Thyroid gland (tissue), 4 donors: ENCODE data around the gene ETV2. TPM values are rescaled to one million over a fixed set of nuclear protein-coding genes. Genes with fewer than 3 reads are reported as not detected.
"Not testable (repeated sequence)": the region's sequence is repeated elsewhere in the genome, so short reads cannot be mapped to it uniquely, and the experiment has no call there.

Source experiments
- DNase-seq, 2 donors: peaks; one replicate each; pipeline ENCODE4 v3.0.0-alpha.2; 2019
- H3K27ac ChIP-seq, 3 donors: fragments of 200-600 bp; sonication (generic); 1 replicate in 2 of 3; 2 replicates in 1 of 3; pipeline ENCODE4 v1.5.1; 2016 to 2019; ENCODE audit warnings: mild to moderate bottlenecking in 1 of 3, moderate library complexity in 1 of 3
- H3K27me3 ChIP-seq: fragments of 200-600 bp; sonication (generic); one replicate; pipeline ENCODE4 v1.5.1; 2019
- H3K36me3 ChIP-seq, 2 donors: fragments of 200-600 bp; sonication (generic); one replicate each; pipeline ENCODE4 v1.5.1; 2016 to 2019
- H3K4me1 ChIP-seq, 2 donors: fragments of 200-600 bp; sonication (generic); one replicate each; pipeline ENCODE4 v1.5.1; 2017 to 2019
- H3K4me3 ChIP-seq, 3 donors: fragments of 200-600 bp; sonication (generic); replicated peaks in 1 of 3; 1 replicate in 2 of 3; 2 replicates in 1 of 3; pipeline ENCODE4 v1.5.1; 2016; ENCODE audit warnings: mild to moderate bottlenecking in 1 of 3
- H3K9me3 ChIP-seq: fragments of 200-600 bp; sonication (generic); one replicate; pipeline ENCODE4 v1.5.1; 2017
- CTCF ChIP-seq, 6 experiments: fragments of 200-600 bp in 3 of 6; fragments of 450-650 bp in 3 of 6; sonication (generic) in 3 of 6; IDR thresholded peaks; one replicate each; pipeline ENCODE4 v1.5.1; 2016 to 2019; ENCODE audit warnings: antibody characterized with exemption in 6 of 6, mild to moderate bottlenecking in 2 of 6, inconsistent platforms in 1 of 6, moderate library complexity in 1 of 6
- POLR2A ChIP-seq, 2 donors: fragments of 450-650 bp; IDR thresholded peaks; one replicate each; pipeline ENCODE4 v1.6.1; 2017; ENCODE audit warnings: antibody characterized with exemption in 2 of 2, mild to moderate bottlenecking in 2 of 2, moderate library complexity in 1 of 2
- WGBS, 2 donors: methylation state at CpG; one replicate each; pipeline ENCODE4 v1.1.5; 2017; 5-methylcytosine and 5-hydroxymethylcytosine counted together
- intact Hi-C: fragments of 100-400 bp; cut with DNase I; formaldehyde crosslinking; loops from one replicate; pipeline ENCODE4 v1.15.1; 2023
- total RNA-seq, 4 donors: library from RNA; depleted of rRNA; stranded (reverse); fragments of >200 nt; gene quantifications; one replicate each; pipeline ENCODE4 v1.2.3, GENCODE V29; 2016

ETV2 gene
- total RNA-seq, 4 donors from 2014 or later: 0.56 TPM; not detected in 3

GRCh38 chr19:35648017-35648961, 6.7 kb downstream of the ETV2 start, which contains the start of gene COX6B1:
Gene COX6B1 (plus strand): TSS chr19:35648323. CDS start chr19:35651244, 2,921 bp downstream.
- Histone ChIP-seq H3K4me3 (peak within 1 kb of the TSS; percentile 30 to 95 (median 64)), H3K27me3 (no peaks in the 10 kb centered on the region), H3K4me1 (peaks cover 15 to 21% of the 10 kb centered on the region in 2 donors), H3K27ac (peak within 1 kb of the TSS; percentile 11 to 71 (median 69)), H3K9me3 (no peaks in the 10 kb centered on the region), H3K36me3 (peaks cover 0 to 23% of the 10 kb centered on the region in 2 donors)
- peak; percentile 96 to 97 for DNase-seq
- WGBS, 2 donors: 0 to 1% methylated on average over 30 to 34 of the region's 46 CpGs
- intact Hi-C loops: no loop called here
- TF ChIP-seq POLR2A (IDR thresholded peaks at IDR 0.05): peak in 1 of 2 donors; percentile 80
- TF ChIP-seq CTCF (IDR thresholded peaks at IDR 0.05): no peak

GRCh38 chr19:35650581-35650980, 9.0 kb downstream of the ETV2 start:
- intact Hi-C loops: no loop called here
- no peak for DNase-seq
- H3K36me3 ChIP-seq: peaks cover 16 to 46% of the 10 kb centered on the region in 2 donors
- TF ChIP-seq POLR2A (IDR thresholded peaks at IDR 0.05): no peak
- TF ChIP-seq CTCF (IDR thresholded peaks at IDR 0.05): no peak
- H3K4me3 ChIP-seq: no peak overlapping the region
- no peaks in the 10 kb centered on the region for H3K9me3 ChIP-seq
- H3K27ac ChIP-seq: no peak overlapping the region
- peaks cover 10 to 15% of the 10 kb centered on the region in 2 donors for H3K4me1 ChIP-seq
- no peaks in the 10 kb centered on the region for H3K27me3 ChIP-seq
- WGBS, 2 donors: 86 to 90% methylated on average over 9 of the region's 9 CpGs

GRCh38 chr19:35654828-35655227, 13.3 kb downstream of the ETV2 start:
- H3K27ac ChIP-seq, H3K4me1 ChIP-seq, DNase-seq, intact Hi-C loops, H3K9me3 ChIP-seq, H3K27me3 ChIP-seq, H3K4me3 ChIP-seq: not testable (repeated sequence)
- H3K36me3 ChIP-seq: peaks cover 49 to 82% of the 10 kb centered on the region in 2 donors
- 96 to 97% methylated on average over 6 of the region's 6 CpGs for WGBS, 2 donors

- Histone ChIP-seq H3K27ac (no peak overlapping the region), H3K9me3 (no peaks in the 10 kb centered on the region), H3K36me3 (peaks cover 56 to 82% of the 10 kb centered on the region in 2 donors), H3K27me3 (no peaks in the 10 kb centered on the region), H3K4me3 (no peak overlapping the region), H3K4me1 (no peaks in the 10 kb centered on the region)
- TF ChIP-seq CTCF (IDR thresholded peaks at IDR 0.05): no peak
- TF ChIP-seq POLR2A (IDR thresholded peaks at IDR 0.05): no peak
- intact Hi-C loops: no loop called here
- 94 to 97% methylated on average over 4 of the region's 4 CpGs for WGBS, 2 donors
- no peak for DNase-seq
These were observed 14.1 kb downstream of the ETV2 start for GRCh38 chr19:35655600-35655999.

GRCh38 chr19:35656700-35657099, 15.2 kb downstream of the ETV2 start:
- Histone ChIP-seq H3K36me3 (peaks cover 57 to 74% of the 10 kb centered on the region in 2 donors), H3K27ac (no peak overlapping the region), H3K9me3 (no peaks in the 10 kb centered on the region), H3K27me3 (no peaks in the 10 kb centered on the region), H3K4me1 (no peaks in the 10 kb centered on the region), H3K4me3 (no peak overlapping the region)
- WGBS, 2 donors: 91 to 100% methylated on average over 6 of the region's 6 CpGs
- no peak for DNase-seq
- TF ChIP-seq CTCF (IDR thresholded peaks at IDR 0.05) (no peak), POLR2A (IDR thresholded peaks at IDR 0.05) (no peak)
- intact Hi-C loops: no loop called here
